HFF-Myc (cell line): ENCODE data around the gene UTP18.
"Not testable (repeated sequence)": the region's sequence is repeated elsewhere in the genome, so short reads cannot be mapped to it uniquely, and the experiment has no call there.

Experiments
- DNase-seq: peaks from one replicate; pipeline ENCODE4 v3.0.0-alpha.2; 2011; ENCODE audit warnings: low read depth; ENCODE audit errors: extremely low read depth
- H3K4me3 ChIP-seq: replicated peaks from 2 replicates; pipeline ENCODE4 v1.5.1; 2011; ENCODE audit warnings: low read depth, mild to moderate bottlenecking, control low read depth, low read length
- TF ChIP-seq, protein P1 (sequence below): IDR thresholded peaks from 2 replicates; pipeline ENCODE4 v1.5.1; 2012; ENCODE audit warnings: mild to moderate bottlenecking, low read depth, low read length, control low read depth; ENCODE audit errors: missing control alignments

Gene UTP18

GRCh38 chr17:51260237-51261023 is at the start of gene UTP18:
Gene UTP18, plus strand, starts transcription at chr17:51260546. Its CDS starts 39 bp downstream, at chr17:51260585.
- DNase-seq = peak; percentile 85
- TF ChIP-seq, protein P1, sequence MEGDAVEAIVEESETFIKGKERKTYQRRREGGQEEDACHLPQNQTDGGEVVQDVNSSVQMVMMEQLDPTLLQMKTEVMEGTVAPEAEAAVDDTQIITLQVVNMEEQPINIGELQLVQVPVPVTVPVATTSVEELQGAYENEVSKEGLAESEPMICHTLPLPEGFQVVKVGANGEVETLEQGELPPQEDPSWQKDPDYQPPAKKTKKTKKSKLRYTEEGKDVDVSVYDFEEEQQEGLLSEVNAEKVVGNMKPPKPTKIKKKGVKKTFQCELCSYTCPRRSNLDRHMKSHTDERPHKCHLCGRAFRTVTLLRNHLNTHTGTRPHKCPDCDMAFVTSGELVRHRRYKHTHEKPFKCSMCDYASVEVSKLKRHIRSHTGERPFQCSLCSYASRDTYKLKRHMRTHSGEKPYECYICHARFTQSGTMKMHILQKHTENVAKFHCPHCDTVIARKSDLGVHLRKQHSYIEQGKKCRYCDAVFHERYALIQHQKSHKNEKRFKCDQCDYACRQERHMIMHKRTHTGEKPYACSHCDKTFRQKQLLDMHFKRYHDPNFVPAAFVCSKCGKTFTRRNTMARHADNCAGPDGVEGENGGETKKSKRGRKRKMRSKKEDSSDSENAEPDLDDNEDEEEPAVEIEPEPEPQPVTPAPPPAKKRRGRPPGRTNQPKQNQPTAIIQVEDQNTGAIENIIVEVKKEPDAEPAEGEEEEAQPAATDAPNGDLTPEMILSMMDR = no peak

DNA sequence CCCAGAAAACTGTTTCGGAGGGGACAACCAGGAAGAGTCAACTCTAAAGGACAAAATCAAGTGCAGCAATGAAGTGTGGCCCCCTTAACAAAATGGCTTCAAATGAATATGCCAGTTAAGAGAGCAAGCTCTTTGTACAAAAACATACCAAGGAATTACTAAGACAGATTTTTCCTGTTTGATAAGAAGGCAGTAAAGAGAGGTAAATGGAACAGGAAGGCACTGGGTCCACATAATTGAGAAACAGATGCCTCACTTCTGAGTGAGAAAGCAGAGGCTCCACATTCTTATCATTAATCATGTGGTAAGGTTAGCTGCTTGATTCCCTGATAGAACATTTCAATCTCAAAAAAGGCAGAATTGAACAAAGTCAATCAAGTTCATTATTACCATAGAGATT is 45.4 kb upstream of the UTP18 start:
- TF ChIP-seq, protein P1 = no peak

More at GRCh38 chr17:51260237-51261023, at the start of gene UTP18:
- H3K4me3 ChIP-seq = peak within 1 kb of the TSS; percentile 89

DNA sequence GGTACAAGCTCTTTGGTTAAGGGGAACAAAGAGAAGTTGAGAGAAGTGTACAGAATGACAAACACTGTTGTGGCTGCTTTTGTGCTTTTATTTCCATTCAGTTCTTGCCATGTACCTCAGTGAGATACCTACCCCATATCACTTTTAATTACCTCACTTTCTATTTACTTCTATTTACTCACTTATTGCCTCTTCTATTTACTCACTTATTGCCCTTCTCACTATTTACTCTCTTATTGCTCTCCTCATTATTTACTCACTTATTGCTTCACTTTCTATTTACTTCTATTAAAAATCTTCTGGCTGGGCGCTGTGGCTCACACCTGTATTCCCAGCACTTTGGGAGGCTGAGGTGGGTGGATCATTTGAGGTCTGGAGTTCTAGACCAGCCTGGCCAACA is 42.4 kb upstream of the UTP18 start:
- H3K4me3 ChIP-seq = no peak overlapping the region
- no peak for DNase-seq
- TF ChIP-seq, protein P1 = no peak

More for the DNA sequence above, 45.4 kb upstream of the UTP18 start:
- no peak for DNase-seq
- H3K4me3 ChIP-seq = no peak overlapping the region

GRCh38 chr17:51221322-51221721 is 39.0 kb upstream of the UTP18 start:
- TF ChIP-seq, protein P1 = no peak
- DNase-seq = no peak
- H3K4me3 ChIP-seq = no peak overlapping the region

GRCh38 chr17:51224402-51225262 is 35.7 kb upstream of the UTP18 start:
- no peak overlapping the region for H3K4me3 ChIP-seq
- no peak for DNase-seq
- TF ChIP-seq, protein P1 = no peak

GRCh38 chr17:51225523-51225922 is 34.8 kb upstream of the UTP18 start:
- not testable (repeated sequence) for H3K4me3 ChIP-seq, DNase-seq

- no peak for DNase-seq
- TF ChIP-seq, protein P1 = no peak
- no peak overlapping the region for H3K4me3 ChIP-seq
Observed at GRCh38 chr17:51228161-51228560, 32.2 kb upstream of the UTP18 start.
